ENCODE data around the gene NFAM1. TPM values are rescaled to one million over a fixed set of nuclear protein-coding genes. Genes with fewer than 3 reads are reported as not detected.

Gene NFAM1
- total RNA-seq, 6 donors from 2014 or later, result 8.7 to 36.7 (median 15.9) TPM

DNA sequence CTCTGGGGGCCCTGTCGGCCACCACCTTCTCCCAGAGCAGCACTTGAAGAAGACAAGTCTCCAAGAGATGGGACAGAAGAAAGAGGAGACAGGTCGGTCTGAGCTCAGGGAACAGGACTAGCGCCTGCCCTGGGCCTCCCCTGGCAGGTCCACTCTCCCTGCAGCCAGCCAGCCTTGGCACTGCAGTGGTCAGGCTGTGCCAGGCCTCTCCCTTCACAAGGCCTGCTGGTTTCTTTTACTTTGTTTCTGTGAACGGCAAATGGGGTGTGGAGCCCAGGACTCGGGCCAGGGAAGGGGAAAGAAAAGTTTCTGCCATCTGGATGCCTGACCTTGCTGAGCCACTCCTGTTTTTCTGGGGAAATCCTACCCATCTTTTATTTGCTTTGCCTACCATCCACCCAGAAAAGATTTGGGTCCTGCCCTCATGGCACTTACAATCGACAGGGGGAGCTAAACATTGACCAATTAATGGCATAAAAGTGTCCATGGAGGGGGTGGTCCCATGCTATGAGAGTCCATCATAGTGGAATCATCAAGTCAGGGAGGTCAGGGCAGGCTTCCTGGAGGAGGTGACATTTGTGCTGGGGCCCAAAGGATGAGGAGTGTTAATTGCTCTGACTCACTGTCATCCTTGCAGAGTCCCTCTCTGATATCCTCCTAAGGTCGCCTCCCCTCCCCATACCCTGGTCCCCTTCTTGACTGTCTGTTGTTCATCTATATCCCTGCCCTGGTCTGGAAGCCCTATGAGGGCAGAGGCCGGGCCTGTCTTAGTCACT, 65.2 kb downstream of the NFAM1 start:
- Histone ChIP-seq H3K4me3 (no peak overlapping the region), H3K27ac (no peak overlapping the region), H3K27me3 (peaks cover 0 to 12% (median 3%) of the 10 kb centered on the region in 4 donors), H3K4me1 (peaks cover 10 to 45% (median 25%) of the 10 kb centered on the region in 4 donors), H3K9me3 (no peaks in the 10 kb centered on the region), H3K36me3 (no peaks in the 10 kb centered on the region)
- no peak for TF ChIP-seq POLR2AphosphoS5 (IDR thresholded peaks at IDR 0.05)
- no peak for TF ChIP-seq EP300 (IDR thresholded peaks at IDR 0.05)
- TF ChIP-seq CTCF (IDR thresholded peaks at IDR 0.05), result no peak
- no peak for TF ChIP-seq POLR2A (IDR thresholded peaks at IDR 0.05)
- DNase-seq (no peak), ATAC-seq (ENCODE audit: low FRiP score in 2 of 2) (no peak)
- 72 to 83% methylated on average over 6 to 8 of the region's 8 CpGs for WGBS, 2 donors

DNA sequence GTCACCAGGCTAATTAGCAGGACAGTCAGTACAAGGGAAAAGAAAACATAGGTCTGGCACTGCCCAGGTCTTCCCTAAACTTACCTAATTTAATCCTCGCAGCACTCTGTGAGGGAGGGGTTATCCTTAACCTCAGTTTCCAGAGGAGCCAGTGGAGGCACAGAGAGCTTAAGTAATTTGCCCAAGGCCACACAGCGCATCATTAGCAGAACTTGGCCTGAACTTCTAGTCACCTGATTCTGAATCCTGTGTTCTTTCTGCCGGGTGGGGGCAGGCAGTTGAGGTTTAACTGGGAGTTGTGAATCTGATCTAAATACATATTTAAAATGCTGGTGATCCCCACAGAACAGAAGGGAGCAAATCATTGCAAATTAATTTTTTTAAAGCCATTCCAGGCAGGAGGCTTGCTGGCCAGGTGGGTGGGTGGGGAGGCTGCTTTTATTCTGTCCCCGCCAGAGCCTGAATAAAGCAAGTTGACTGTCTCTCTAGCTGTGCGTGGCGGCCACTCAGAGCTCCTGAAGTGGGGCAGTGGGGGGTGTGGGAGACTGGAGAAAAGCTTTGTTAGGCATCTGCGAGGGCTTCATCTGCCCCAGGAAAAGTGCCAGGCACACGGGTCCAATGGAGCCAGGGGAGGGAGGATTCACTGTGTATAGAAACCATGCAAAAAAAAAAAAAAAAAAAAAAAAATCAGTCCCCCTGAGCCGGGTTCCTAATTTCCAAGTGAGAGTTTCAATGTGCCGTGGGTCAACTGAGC, 66.1 kb downstream of the NFAM1 start:
- H3K4me3 ChIP-seq, result no peak overlapping the region
- H3K27me3 ChIP-seq, result peaks cover 0 to 12% (median 3%) of the 10 kb centered on the region in 4 donors
- H3K27ac ChIP-seq, result no peak overlapping the region
- no peaks in the 10 kb centered on the region for H3K36me3 ChIP-seq
- ATAC-seq (ENCODE audit: low FRiP score in 2 of 2) (no peak), DNase-seq (no peak)
- WGBS, 2 donors, result 76 to 77% methylated on average over 10 of the region's 10 CpGs
- no peak for TF ChIP-seq POLR2AphosphoS5 (IDR thresholded peaks at IDR 0.05)
- no peak for TF ChIP-seq EP300 (IDR thresholded peaks at IDR 0.05)
- no peak for TF ChIP-seq POLR2A (IDR thresholded peaks at IDR 0.05)
- no peak for TF ChIP-seq CTCF (IDR thresholded peaks at IDR 0.05)
- H3K4me1 ChIP-seq, result peaks cover 10 to 45% (median 25%) of the 10 kb centered on the region in 4 donors
- H3K9me3 ChIP-seq, result no peaks in the 10 kb centered on the region

DNA sequence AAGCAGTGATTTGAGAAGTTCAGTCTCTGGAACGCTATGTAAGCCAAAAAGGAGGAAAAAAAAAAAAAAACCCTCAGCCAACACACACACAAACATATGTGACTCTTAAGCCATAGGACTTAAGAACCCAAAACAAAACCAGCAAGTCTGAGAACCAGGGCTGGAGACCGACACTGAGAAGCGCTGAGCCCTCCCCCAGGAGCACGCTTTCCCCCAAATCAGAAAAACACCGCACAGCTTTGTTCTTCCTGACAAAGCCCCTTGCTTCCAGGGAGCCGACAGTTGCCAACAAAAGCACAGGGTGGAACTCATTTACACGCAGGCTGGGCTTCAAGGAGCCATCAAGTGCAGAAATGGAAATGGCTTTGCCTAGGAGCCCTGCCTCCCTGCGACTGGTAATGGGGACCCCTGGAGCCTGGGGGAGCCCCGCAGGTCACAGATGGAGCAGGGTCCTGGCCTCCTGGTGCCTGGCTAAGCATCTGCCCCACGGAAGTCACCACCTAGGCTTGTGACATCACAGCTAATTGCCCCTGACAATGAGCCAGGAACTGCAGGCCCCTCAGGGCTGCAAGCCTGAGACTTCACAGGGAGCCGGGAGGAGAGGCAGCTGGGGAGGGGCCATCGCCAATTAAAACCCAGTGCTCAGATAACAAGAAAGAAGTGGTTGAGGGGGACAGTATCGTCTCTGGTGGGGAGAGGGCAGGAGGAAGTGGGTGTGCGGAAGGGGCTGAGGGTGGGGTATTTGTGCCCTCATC, 66.9 kb downstream of the NFAM1 start:
- ATAC-seq (ENCODE audit: low FRiP score in 2 of 2) (no peak), DNase-seq (no peak)
- H3K27ac ChIP-seq, result peak overlapping the region in 1 of 4 donors; percentile 51
- H3K36me3 ChIP-seq, result no peaks in the 10 kb centered on the region
- H3K4me3 ChIP-seq, result no peak overlapping the region
- H3K4me1 ChIP-seq, result peaks cover 10 to 48% (median 25%) of the 10 kb centered on the region in 4 donors
- TF ChIP-seq CTCF (IDR thresholded peaks at IDR 0.05) (no peak), POLR2A (IDR thresholded peaks at IDR 0.05) (no peak), POLR2AphosphoS5 (IDR thresholded peaks at IDR 0.05) (no peak), EP300 (IDR thresholded peaks at IDR 0.05) (no peak)
- no peaks in the 10 kb centered on the region for H3K9me3 ChIP-seq
- peaks cover 0 to 12% (median 3%) of the 10 kb centered on the region in 4 donors for H3K27me3 ChIP-seq
- 34 to 45% methylated on average over 13 to 14 of the region's 14 CpGs for WGBS, 2 donors

- H3K36me3 ChIP-seq, result no peaks in the 10 kb centered on the region
- H3K4me1 ChIP-seq, result peaks cover 10 to 44% (median 22%) of the 10 kb centered on the region in 4 donors
- TF ChIP-seq CTCF (IDR thresholded peaks at IDR 0.05) (no peak), POLR2AphosphoS5 (IDR thresholded peaks at IDR 0.05) (no peak)
- H3K4me3 ChIP-seq, result no peak overlapping the region
- H3K27me3 ChIP-seq, result peaks cover 0 to 12% (median 3%) of the 10 kb centered on the region in 4 donors
- WGBS, 2 donors, result 39 to 45% methylated on average over 13 of the region's 13 CpGs
- no peak for DNase-seq
- H3K27ac ChIP-seq, result peak overlapping the region in 1 of 4 donors; percentile 51
- no peak for ATAC-seq (ENCODE audit: low FRiP score in 2 of 2)
- no peaks in the 10 kb centered on the region for H3K9me3 ChIP-seq
Measured at GRCh38 chr22:42364604-42365110, 67.5 kb downstream of the NFAM1 start.
